WTC11 (cell line): ENCODE data around the gene ATP6V1A.

Source experiments
- ELF4 ChIP-seq: sonication (generic); formaldehyde crosslinking; IDR thresholded peaks from 2 replicates; pipeline ENCODE4 v1.8.1; 2022; ENCODE audit warnings: low read depth, mild to moderate bottlenecking, moderate library complexity, missing genetic modification reagents
- ETV6 ChIP-seq: sonication (generic); formaldehyde crosslinking; IDR thresholded peaks from 2 replicates; pipeline ENCODE4 v1.8.1; 2022; ENCODE audit warnings: mild to moderate bottlenecking, missing genetic modification reagents
- ZNF232 ChIP-seq: sonication (generic); formaldehyde crosslinking; IDR thresholded peaks from 2 replicates; pipeline ENCODE4 v1.8.0; 2022; ENCODE audit warnings: mild to moderate bottlenecking, missing genetic modification reagents
- ZNF671 ChIP-seq: fragments of 250-450 bp; sonication (Bioruptor Pico); IDR thresholded peaks from 2 replicates; pipeline ENCODE4 v1.8.0; 2021; ENCODE audit warnings: mild to moderate bottlenecking
- TF ChIP-seq, protein P1 (sequence below): fragments of 200-600 bp; IDR thresholded peaks from 2 replicates; pipeline ENCODE4 v1.8.0; 2022; ENCODE audit warnings: antibody characterized with exemption

GRCh38 chr3:113751141-113751540 lies 4.3 kb downstream of the ATP6V1A start:
- no peak for TF ChIP-seq ETV6
- TF ChIP-seq, protein P1, sequence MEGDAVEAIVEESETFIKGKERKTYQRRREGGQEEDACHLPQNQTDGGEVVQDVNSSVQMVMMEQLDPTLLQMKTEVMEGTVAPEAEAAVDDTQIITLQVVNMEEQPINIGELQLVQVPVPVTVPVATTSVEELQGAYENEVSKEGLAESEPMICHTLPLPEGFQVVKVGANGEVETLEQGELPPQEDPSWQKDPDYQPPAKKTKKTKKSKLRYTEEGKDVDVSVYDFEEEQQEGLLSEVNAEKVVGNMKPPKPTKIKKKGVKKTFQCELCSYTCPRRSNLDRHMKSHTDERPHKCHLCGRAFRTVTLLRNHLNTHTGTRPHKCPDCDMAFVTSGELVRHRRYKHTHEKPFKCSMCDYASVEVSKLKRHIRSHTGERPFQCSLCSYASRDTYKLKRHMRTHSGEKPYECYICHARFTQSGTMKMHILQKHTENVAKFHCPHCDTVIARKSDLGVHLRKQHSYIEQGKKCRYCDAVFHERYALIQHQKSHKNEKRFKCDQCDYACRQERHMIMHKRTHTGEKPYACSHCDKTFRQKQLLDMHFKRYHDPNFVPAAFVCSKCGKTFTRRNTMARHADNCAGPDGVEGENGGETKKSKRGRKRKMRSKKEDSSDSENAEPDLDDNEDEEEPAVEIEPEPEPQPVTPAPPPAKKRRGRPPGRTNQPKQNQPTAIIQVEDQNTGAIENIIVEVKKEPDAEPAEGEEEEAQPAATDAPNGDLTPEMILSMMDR: no peak
- no peak for TF ChIP-seq ELF4 (CRISPR knock-in tag)
- no peak for TF ChIP-seq ZNF232
- no peak for TF ChIP-seq ZNF671 (CRISPR knock-in tag)
